Stimulated activated CD8-positive, alpha-beta memory T cell treated with anti-CD3 and anti-CD28 coated beads, Interleukin-15, amount 100 ng/mL, for 48 hours (primary cell): ENCODE data around the gene UBAP2L.
"Not testable (repeated sequence)": the region's sequence is repeated elsewhere in the genome, so short reads cannot be mapped to it uniquely, and the experiment has no call there.

Source experiments
- DNase-seq, 2 donors: peaks; one replicate each; pipeline ENCODE4 v3.0.0-alpha.2; 2020; ENCODE audit warnings: low read depth in 2 of 2

The UBAP2L gene

GRCh38 chr1:154307670-154308270 lies 87.0 kb downstream of the UBAP2L start:
- DNase-seq, result not testable (repeated sequence)

- DNase-seq, result not testable (repeated sequence)
Observed at GRCh38 chr1:154309136-154309535, 88.4 kb downstream of the UBAP2L start.

GRCh38 chr1:154312229-154313065 lies 91.7 kb downstream of the UBAP2L start:
- not testable (repeated sequence) for DNase-seq

- no peak for DNase-seq
Observed at GRCh38 chr1:154313066-154313356, 92.3 kb downstream of the UBAP2L start.

GRCh38 chr1:154314226-154314625 lies 93.5 kb downstream of the UBAP2L start:
- DNase-seq, result not testable (repeated sequence)

GRCh38 chr1:154316704-154317103 lies 95.9 kb downstream of the UBAP2L start:
- no peak for DNase-seq

- no peak for DNase-seq
Observed at GRCh38 chr1:154318386-154318785, 97.6 kb downstream of the UBAP2L start.
